A673 (cell line): ENCODE results near the gene UFC1. TPM values are rescaled to one million over a fixed set of nuclear protein-coding genes. Genes with fewer than 3 reads are reported as not detected.
"Not testable (repeated sequence)": the region's sequence is repeated elsewhere in the genome, so short reads cannot be mapped to it uniquely, and the experiment has no call there.

Experiments used
- BruUV-seq: library from RNA; stranded (reverse); fragments of 400-500 nt; replicated peaks from 2 replicates; lab custom pipeline; 2021; lab: Mats Ljungman, UMichigan
- CTCF ChIA-PET: fragments of 300-600 bp; sonication (Branson Sonifier 250); formaldehyde crosslinking; loops from one replicate; lab custom pipeline; 2022; ENCODE audit warnings: antibody characterized with exemption; lab: Charles Lee
- POLR2A ChIA-PET: fragments of 300-600 bp; sonication (Branson Sonifier 250); formaldehyde crosslinking; loops from one replicate; lab custom pipeline; 2022; ENCODE audit warnings: antibody characterized with exemption; ENCODE audit not compliant: low non-redundant PET; lab: Charles Lee
- DNase-seq: peaks from one replicate; pipeline ENCODE4 v3.0.0-alpha.2; 2015; ENCODE audit warnings: low spot score
- H3K27ac ChIP-seq: fragments of 200-600 bp; sonication (generic); 2 replicates; pipeline ENCODE4 v1.5.1; 2016; ENCODE audit warnings: mixed run types, low read depth, mild to moderate bottlenecking, mixed read lengths, antibody characterized with exemption, low read length; ENCODE audit not compliant: poor library complexity, severe bottlenecking
- H3K27me3 ChIP-seq: fragments of 200-600 bp; sonication (generic); replicated peaks from 2 replicates; pipeline ENCODE4 v1.6.1; 2017; ENCODE audit warnings: mixed run types, low read depth, mild to moderate bottlenecking, mixed read lengths, antibody characterized with exemption, low read length; ENCODE audit not compliant: insufficient read depth, poor library complexity
- H3K36me3 ChIP-seq: fragments of 200-600 bp; sonication (generic); 2 replicates; pipeline ENCODE4 v1.6.1; 2016; ENCODE audit warnings: mixed run types, mild to moderate bottlenecking, mixed read lengths, antibody characterized with exemption, low read length; ENCODE audit not compliant: insufficient read depth, poor library complexity, severe bottlenecking
- H3K4me1 ChIP-seq: fragments of 200-600 bp; sonication (generic); 2 replicates; pipeline ENCODE4 v1.6.1; 2017; ENCODE audit warnings: mixed run types, mild to moderate bottlenecking, mixed read lengths, antibody characterized with exemption, low read length; ENCODE audit not compliant: insufficient read depth, poor library complexity, severe bottlenecking
- H3K4me3 ChIP-seq: fragments of 200-600 bp; sonication (generic); 2 replicates; pipeline ENCODE4 v1.5.1; 2016; ENCODE audit warnings: low read depth, mixed run types, mild to moderate bottlenecking, mixed read lengths, low read length; ENCODE audit not compliant: poor library complexity, severe bottlenecking
- H3K9me3 ChIP-seq: fragments of 200-600 bp; sonication (generic); 2 replicates; pipeline ENCODE4 v1.6.1; 2016; ENCODE audit warnings: mixed run types, low read depth, mild to moderate bottlenecking, mixed read lengths, antibody characterized with exemption, low read length; ENCODE audit not compliant: poor library complexity, severe bottlenecking
- CTCF ChIP-seq: fragments of 300-800, 200-600 bp; sonication (generic); conservative IDR thresholded peaks from 2 replicates; pipeline ENCODE4 v1.5.1; 2017; ENCODE audit warnings: low read depth, mild to moderate bottlenecking, antibody characterized with exemption, low read length, moderate library complexity, mixed read lengths
- EZH2 ChIP-seq: fragments of 200-600 bp; sonication (generic); IDR thresholded peaks from 2 replicates; pipeline ENCODE4 v1.6.1; 2017; ENCODE audit warnings: borderline replicate concordance, low read depth, mild to moderate bottlenecking, mixed read lengths, antibody characterized with exemption, low read length; ENCODE audit not compliant: poor library complexity, severe bottlenecking
- intact Hi-C: fragments of 100-400 bp; cut with micrococcal nuclease; formaldehyde crosslinking; loops from one replicate; pipeline ENCODE4 v1.10.0; 2022; ENCODE audit not compliant: unreplicated experiment
- total RNA-seq: library from RNA; stranded (reverse); gene quantifications from 2 replicates; pipeline ENCODE4 v1.2.3, GENCODE V29; 2021

Gene UFC1
- total RNA-seq, 1 experiment from 2014 or later, result 82.7 TPM

DNA sequence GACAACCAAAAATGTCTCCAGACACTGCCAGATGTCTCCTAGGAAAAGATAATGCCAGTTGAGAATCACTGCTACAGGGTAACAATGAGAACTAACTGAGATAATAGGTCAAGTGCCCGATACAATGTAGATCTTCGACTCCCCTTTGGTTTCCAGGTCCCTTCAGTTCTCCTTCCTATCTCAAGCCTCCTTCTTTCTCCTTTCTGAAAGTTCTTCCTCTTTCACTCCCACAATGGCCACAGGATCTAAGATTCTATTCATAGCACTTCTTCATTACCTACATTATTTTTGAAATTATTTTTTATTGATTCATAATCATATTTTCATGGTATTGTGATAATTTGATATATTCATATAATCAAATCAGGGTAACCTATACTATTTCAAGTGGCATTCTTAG is 42.3 kb upstream of the UFC1 start:
- BruUV-seq, result no TSS peak
- intact Hi-C loops, result no loop called here
- CTCF ChIA-PET, result interaction anchor here (1.1 kb wide), 1 partner anchor 14 kb away, joined by 5 read pairs; no protein-coding TSS in a partner anchor
- POLR2A ChIA-PET, result no interaction called here
- Histone ChIP-seq H3K27ac (no peak overlapping the region), H3K4me3 (no peak overlapping the region), H3K27me3 (no peaks in the 10 kb centered on the region), H3K36me3 (no peaks in the 10 kb centered on the region), H3K9me3 (no peaks in the 10 kb centered on the region), H3K4me1 (no peaks in the 10 kb centered on the region)
- DNase-seq, result no peak
- no peak for TF ChIP-seq EZH2
- no peak for TF ChIP-seq CTCF

GRCh38 chr1:161113915-161114314 is 39.9 kb upstream of the UFC1 start:
- Histone ChIP-seq H3K9me3 (no peaks in the 10 kb centered on the region), H3K4me1 (peaks cover 6% of the 10 kb centered on the region), H3K4me3 (no peak overlapping the region), H3K27me3 (no peaks in the 10 kb centered on the region), H3K36me3 (no peaks in the 10 kb centered on the region), H3K27ac (no peak overlapping the region)
- no TSS peak for BruUV-seq
- ChIA-PET CTCF (no interaction called here), POLR2A (no interaction called here)
- TF ChIP-seq EZH2, result no peak
- no peak for DNase-seq
- intact Hi-C loops, result no loop called here

GRCh38 chr1:161114556-161114955 is 39.2 kb upstream of the UFC1 start:
- H3K27me3 ChIP-seq, result no peaks in the 10 kb centered on the region
- ChIA-PET CTCF (no interaction called here), POLR2A (no interaction called here)
- no peak overlapping the region for H3K27ac ChIP-seq
- peaks cover 12% of the 10 kb centered on the region for H3K4me1 ChIP-seq
- no TSS peak for BruUV-seq
- no peak for TF ChIP-seq EZH2
- intact Hi-C loops, result no loop called here
- DNase-seq, result no peak
- H3K9me3 ChIP-seq, result no peaks in the 10 kb centered on the region
- no peaks in the 10 kb centered on the region for H3K36me3 ChIP-seq
- H3K4me3 ChIP-seq, result no peak overlapping the region

GRCh38 chr1:161115132-161115711 is 38.6 kb upstream of the UFC1 start:
- no peak overlapping the region for H3K27ac ChIP-seq
- H3K27me3 ChIP-seq, result no peaks in the 10 kb centered on the region
- H3K4me1 ChIP-seq, result peaks cover 12% of the 10 kb centered on the region
- intact Hi-C loops, result no loop called here
- H3K9me3 ChIP-seq, result no peaks in the 10 kb centered on the region
- no peak for DNase-seq
- no TSS peak for BruUV-seq
- no peak for TF ChIP-seq EZH2
- no peak for TF ChIP-seq CTCF
- no peak overlapping the region for H3K4me3 ChIP-seq
- CTCF ChIA-PET, result no interaction called here
- peaks cover 6% of the 10 kb centered on the region for H3K36me3 ChIP-seq
- POLR2A ChIA-PET, result no interaction called here

GRCh38 chr1:161115961-161116360 is 37.8 kb upstream of the UFC1 start:
- POLR2A ChIA-PET, DNase-seq, H3K9me3 ChIP-seq, H3K27me3 ChIP-seq, CTCF ChIA-PET, H3K27ac ChIP-seq, intact Hi-C loops, BruUV-seq, H3K4me3 ChIP-seq: not testable (repeated sequence)
- Histone ChIP-seq H3K36me3 (peaks cover 13% of the 10 kb centered on the region), H3K4me1 (peaks cover 12% of the 10 kb centered on the region)
